ENCODE measurements around the gene RFNG. TPM values are rescaled to one million over a fixed set of nuclear protein-coding genes. Genes with fewer than 3 reads are reported as not detected.
A peak's percentile ranks its signal among the peaks of the same experiment; 100 is the strongest.

The RFNG gene
- total and polyA plus RNA-seq, 2 of the 13 experiments (the other 11 are each of a cell fraction or from before 2014, with no cell fraction given), result 61.4 to 64.0 TPM

DNA sequence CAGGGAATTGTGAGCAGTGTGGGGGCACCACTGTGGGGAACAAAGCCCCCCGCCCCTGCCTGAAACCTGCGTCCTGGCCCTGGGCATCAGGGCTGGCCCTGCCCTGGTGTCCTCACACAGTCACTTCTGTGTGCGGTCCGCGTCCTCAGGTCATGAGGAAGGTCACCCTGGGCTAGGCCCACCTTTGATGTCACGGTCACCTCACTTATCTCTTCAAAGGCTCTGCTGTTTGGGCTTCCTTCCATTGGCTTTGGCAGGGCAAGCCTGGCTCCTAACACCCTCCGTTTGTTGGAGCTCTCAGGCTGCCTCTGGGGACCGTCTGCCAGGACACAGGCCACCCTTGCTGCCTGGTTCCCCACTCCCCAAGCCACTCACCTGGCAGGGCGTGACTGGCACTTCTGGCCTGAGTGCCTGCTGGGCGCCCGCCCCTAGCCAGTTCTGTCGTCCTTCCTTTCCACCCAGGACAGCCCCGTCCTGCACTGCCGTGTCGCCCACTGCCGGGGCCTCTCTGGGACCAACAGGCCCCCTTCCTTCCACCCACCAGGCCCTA is 37.8 kb downstream of the RFNG start (continued):
- no peak for TF ChIP-seq FOXP1 (IDR thresholded peaks at IDR 0.05)
- TF ChIP-seq FOXP1 (CRISPR knock-in tag; IDR thresholded peaks at IDR 0.05), result no peak
- TF ChIP-seq SOX6 (IDR thresholded peaks at IDR 0.05), result no peak
- TF ChIP-seq SOX6 (CRISPR knock-in tag; IDR thresholded peaks at IDR 0.05), result peak; percentile 49
- TF ChIP-seq XRCC5 (optimal IDR thresholded peaks at IDR 0.05; ENCODE audit: low read length), result peak; percentile 20
- no peak for TF ChIP-seq ZNF44 (CRISPR knock-in tag; IDR thresholded peaks at IDR 0.05)
- TF ChIP-seq ZNF143 (CRISPR knock-in tag; IDR thresholded peaks at IDR 0.05), result no peak
- no peak for TF ChIP-seq MTF2 (CRISPR knock-in tag; IDR thresholded peaks at IDR 0.05; ENCODE audit: borderline replicate concordance)
- TF ChIP-seq KDM5A (IDR thresholded peaks at IDR 0.05; ENCODE audit: borderline replicate concordance, low read length), result no peak
- TF ChIP-seq ZSCAN25 (CRISPR knock-in tag; IDR thresholded peaks at IDR 0.05), result no peak
- TF ChIP-seq ELK4 (CRISPR knock-in tag; IDR thresholded peaks at IDR 0.05; ENCODE audit: borderline replicate concordance), result no peak
- TF ChIP-seq ZNF7 (CRISPR knock-in tag; IDR thresholded peaks at IDR 0.05), result no peak
- TF ChIP-seq, protein P1, sequence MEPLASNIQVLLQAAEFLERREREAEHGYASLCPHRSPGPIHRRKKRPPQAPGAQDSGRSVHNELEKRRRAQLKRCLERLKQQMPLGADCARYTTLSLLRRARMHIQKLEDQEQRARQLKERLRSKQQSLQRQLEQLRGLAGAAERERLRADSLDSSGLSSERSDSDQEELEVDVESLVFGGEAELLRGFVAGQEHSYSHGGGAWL (CRISPR knock-in tag; IDR thresholded peaks at IDR 0.05), result no peak
- TF ChIP-seq ZNF660 (CRISPR knock-in tag; IDR thresholded peaks at IDR 0.05; ENCODE audit: borderline replicate concordance, low read depth), result no peak
- TF ChIP-seq, protein P2, sequence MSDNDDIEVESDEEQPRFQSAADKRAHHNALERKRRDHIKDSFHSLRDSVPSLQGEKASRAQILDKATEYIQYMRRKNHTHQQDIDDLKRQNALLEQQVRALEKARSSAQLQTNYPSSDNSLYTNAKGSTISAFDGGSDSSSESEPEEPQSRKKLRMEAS (IDR thresholded peaks at IDR 0.05), result no peak
- no peak for TF ChIP-seq MYC (CRISPR knock-in tag; IDR thresholded peaks at IDR 0.05; ENCODE audit: borderline replicate concordance)
- no peak for TF ChIP-seq ZFP36 (IDR thresholded peaks at IDR 0.05; ENCODE audit: borderline replicate concordance, low read depth, low read length, partially characterized antibody)
- TF ChIP-seq MTERF4 (CRISPR knock-in tag; IDR thresholded peaks at IDR 0.05), result no peak
- TF ChIP-seq, protein P3, sequence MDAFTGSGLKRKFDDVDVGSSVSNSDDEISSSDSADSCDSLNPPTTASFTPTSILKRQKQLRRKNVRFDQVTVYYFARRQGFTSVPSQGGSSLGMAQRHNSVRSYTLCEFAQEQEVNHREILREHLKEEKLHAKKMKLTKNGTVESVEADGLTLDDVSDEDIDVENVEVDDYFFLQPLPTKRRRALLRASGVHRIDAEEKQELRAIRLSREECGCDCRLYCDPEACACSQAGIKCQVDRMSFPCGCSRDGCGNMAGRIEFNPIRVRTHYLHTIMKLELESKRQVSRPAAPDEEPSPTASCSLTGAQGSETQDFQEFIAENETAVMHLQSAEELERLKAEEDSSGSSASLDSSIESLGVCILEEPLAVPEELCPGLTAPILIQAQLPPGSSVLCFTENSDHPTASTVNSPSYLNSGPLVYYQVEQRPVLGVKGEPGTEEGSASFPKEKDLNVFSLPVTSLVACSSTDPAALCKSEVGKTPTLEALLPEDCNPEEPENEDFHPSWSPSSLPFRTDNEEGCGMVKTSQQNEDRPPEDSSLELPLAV (CRISPR knock-in tag; conservative IDR thresholded peaks at IDR 0.05; ENCODE audit: low read depth), result no peak
- TF ChIP-seq YEATS2 (CRISPR knock-in tag; IDR thresholded peaks at IDR 0.05; ENCODE audit: borderline replicate concordance), result no peak
- no peak for TF ChIP-seq ZZZ3 (CRISPR knock-in tag; IDR thresholded peaks at IDR 0.05; ENCODE audit: borderline replicate concordance)
- TF ChIP-seq SOX13 (IDR thresholded peaks at IDR 0.05), result no peak
- TF ChIP-seq SOX13 (CRISPR knock-in tag; conservative IDR thresholded peaks at IDR 0.05 in 1 of 2, IDR thresholded peaks at IDR 0.05 in 1 of 2), result peak in 1 of 2 experiments; percentile 61; a peak in 2 of 4 replicates
- TF ChIP-seq HES4 (CRISPR knock-in tag; IDR thresholded peaks at IDR 0.05; ENCODE audit: borderline replicate concordance), result no peak
- TF ChIP-seq, protein P4, sequence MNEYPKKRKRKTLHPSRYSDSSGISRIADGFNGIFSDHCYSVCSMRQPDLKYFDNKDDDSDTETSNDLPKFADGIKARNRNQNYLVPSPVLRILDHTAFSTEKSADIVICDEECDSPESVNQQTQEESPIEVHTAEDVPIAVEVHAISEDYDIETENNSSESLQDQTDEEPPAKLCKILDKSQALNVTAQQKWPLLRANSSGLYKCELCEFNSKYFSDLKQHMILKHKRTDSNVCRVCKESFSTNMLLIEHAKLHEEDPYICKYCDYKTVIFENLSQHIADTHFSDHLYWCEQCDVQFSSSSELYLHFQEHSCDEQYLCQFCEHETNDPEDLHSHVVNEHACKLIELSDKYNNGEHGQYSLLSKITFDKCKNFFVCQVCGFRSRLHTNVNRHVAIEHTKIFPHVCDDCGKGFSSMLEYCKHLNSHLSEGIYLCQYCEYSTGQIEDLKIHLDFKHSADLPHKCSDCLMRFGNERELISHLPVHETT (CRISPR knock-in tag; conservative IDR thresholded peaks at IDR 0.05), result no peak
- TF ChIP-seq MTA3 (CRISPR knock-in tag; IDR thresholded peaks at IDR 0.05), result no peak
- TF ChIP-seq NR2F6 (IDR thresholded peaks at IDR 0.05), result peak; percentile 93
- TF ChIP-seq NR2F6 (CRISPR knock-in tag; IDR thresholded peaks at IDR 0.05), result peak; percentile 89
